ES-I3 (cell line): ENCODE results near the gene SMC6.

ENCODE experiments used
- H3K36me3 ChIP-seq: 2 replicates; pipeline ENCODE4 v1.6.1; 2013; ENCODE audit warnings: mild to moderate bottlenecking, low read length, control low read depth, moderate library complexity; ENCODE audit not compliant: insufficient read depth
- H3K4me1 ChIP-seq: 2 replicates; pipeline ENCODE4 v1.6.1; 2013; ENCODE audit warnings: mild to moderate bottlenecking, control low read depth, low read length; ENCODE audit not compliant: insufficient read depth
- H3K9ac ChIP-seq: 2 replicates; pipeline ENCODE4 v1.6.1; 2013; ENCODE audit warnings: low read depth, mild to moderate bottlenecking, low read length, moderate library complexity
- H3K9me3 ChIP-seq: 2 replicates; pipeline ENCODE4 v1.6.1; 2013; ENCODE audit warnings: mild to moderate bottlenecking, low read length, moderate library complexity; ENCODE audit not compliant: control insufficient read depth, insufficient read depth

The SMC6 gene

DNA sequence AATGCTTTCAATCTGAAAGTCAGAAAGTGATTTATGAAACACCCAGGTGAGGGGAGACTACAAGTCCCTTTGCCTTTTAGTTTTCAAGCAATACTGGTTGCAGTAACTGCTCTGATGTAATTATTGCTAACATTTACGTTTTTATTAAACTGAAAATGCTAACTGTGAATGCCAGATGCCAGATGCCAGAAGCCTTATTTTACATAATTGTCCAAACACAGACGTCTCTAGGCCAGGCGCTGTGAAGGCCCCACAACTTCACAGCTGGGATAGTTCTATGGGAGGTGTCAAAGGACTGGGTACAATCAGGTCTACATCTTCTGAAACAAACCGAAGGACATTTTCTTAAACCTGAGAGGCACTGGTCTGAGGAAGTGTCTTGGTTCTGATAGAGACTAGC, 35.2 kb upstream of the SMC6 start:
- Histone ChIP-seq H3K36me3 (no peaks in the 10 kb centered on the region), H3K9me3 (no peaks in the 10 kb centered on the region), H3K9ac (no peak overlapping the region), H3K4me1 (peaks cover 2% of the 10 kb centered on the region; the same call in 1 of the 2 replicates)

DNA sequence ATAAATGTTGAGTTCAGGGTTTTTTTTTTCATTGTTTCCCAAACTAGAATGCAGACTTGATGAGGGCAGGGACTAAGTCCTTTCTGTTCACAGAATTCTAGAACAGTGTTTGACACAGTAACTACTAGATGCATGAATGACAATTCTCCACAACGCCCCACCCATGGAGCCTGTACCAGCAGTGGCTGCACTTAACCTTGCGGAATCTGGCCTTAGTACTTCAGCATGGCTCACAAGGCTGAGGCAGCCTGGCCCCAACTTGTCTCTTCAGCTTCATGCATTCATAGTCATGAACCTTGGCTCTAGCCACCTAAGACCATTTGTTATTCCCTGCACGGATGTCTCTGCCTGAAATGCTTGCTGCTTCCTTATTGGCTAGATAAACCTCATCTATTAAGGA, 33.1 kb upstream of the SMC6 start:
- no peaks in the 10 kb centered on the region for H3K36me3 ChIP-seq
- no peaks in the 10 kb centered on the region for H3K4me1 ChIP-seq
- no peak overlapping the region for H3K9ac ChIP-seq
- no peaks in the 10 kb centered on the region for H3K9me3 ChIP-seq

DNA sequence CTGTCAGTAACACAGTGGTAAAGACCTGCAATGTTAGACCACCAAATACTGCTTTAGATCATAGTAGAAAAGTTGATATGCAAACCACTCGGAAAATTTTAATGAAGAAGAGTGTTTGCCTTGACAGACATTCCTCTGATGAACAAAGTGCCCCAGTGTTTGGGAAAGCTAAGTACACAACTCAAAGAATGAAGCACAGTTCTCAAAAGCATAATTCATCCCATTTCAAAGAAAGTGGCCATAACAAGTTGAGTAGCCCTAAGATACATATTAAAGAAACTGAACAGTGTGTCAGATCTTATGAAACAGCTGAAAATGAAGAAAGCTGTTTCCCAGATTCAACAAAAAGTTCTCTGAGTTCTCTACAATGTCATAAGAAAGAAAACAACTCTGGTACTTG, 27.9 kb upstream of the SMC6 start:
- no peaks in the 10 kb centered on the region for H3K4me1 ChIP-seq
- H3K9ac ChIP-seq, result no peak overlapping the region
- no peaks in the 10 kb centered on the region for H3K9me3 ChIP-seq
- no peaks in the 10 kb centered on the region; the same call in 1 of the 2 replicates for H3K36me3 ChIP-seq

DNA sequence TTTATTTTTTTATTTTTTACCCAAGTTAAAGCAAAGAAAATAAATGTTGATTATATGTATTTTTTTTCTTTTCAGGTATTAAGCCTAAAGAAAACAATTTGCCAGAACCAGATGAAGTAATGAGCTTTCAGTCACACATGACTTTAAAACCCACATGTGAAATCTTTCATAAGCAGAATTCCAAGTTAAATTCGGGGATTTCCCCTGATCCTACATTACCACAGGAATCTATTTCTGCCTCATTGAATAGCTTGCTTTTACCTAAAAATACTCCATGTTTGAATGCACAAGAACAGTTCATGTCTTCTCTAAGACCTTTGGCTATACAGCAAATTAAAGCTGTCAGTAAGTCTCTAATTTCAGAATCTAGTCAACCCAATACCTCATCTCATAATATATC, 26.9 kb upstream of the SMC6 start:
- no peaks in the 10 kb centered on the region for H3K9me3 ChIP-seq
- no peak overlapping the region for H3K9ac ChIP-seq
- no peaks in the 10 kb centered on the region for H3K4me1 ChIP-seq
- H3K36me3 ChIP-seq, result no peaks in the 10 kb centered on the region; the same call in 1 of the 2 replicates

DNA sequence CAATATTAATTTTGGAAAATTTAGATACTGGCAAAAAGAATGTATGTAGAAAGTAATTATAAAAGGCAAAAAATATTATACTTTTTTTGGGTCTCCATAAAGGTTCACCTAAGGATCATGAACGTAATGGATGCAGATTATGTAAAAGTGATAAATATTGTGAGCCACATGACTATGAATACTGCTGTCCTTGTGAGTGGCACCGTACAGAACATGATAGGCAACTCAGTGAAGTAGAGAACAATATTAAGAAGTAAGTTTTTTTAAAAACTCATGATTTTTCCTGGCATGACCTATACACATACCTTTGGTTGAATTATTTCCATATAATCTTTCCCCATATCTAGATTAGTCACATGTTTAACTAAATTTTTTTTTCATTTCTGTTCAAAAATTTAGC, 18.9 kb upstream of the SMC6 start:
- no peaks in the 10 kb centered on the region for H3K4me1 ChIP-seq
- no peaks in the 10 kb centered on the region for H3K9me3 ChIP-seq
- 0 out of 2 replicates have a peak, but pooled peaks cover 3% of the 10 kb centered on the region for H3K36me3 ChIP-seq
- H3K9ac ChIP-seq, result no peak overlapping the region

DNA sequence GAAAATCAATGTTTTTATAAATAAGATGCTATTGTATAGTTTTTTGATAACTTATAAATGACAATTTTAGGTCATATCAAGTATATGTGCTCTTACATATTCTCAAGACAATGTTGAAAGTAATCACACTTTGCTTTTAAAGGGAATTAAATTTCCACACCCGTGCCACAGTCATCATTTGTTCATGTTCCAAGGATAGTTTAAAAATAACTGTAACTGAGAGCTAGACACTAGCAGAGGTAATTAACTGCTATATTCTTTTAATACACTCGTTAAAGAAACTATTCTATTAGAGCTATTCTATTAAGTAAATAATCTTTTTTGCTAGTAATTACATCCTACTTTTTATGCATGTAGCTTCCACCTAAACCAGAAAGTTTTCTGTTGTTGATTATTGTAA, 18.3 kb upstream of the SMC6 start:
- Histone ChIP-seq H3K9me3 (no peaks in the 10 kb centered on the region), H3K9ac (no peak overlapping the region), H3K4me1 (no peaks in the 10 kb centered on the region), H3K36me3 (0 out of 2 replicates have a peak, but pooled peaks cover 3% of the 10 kb centered on the region)

DNA sequence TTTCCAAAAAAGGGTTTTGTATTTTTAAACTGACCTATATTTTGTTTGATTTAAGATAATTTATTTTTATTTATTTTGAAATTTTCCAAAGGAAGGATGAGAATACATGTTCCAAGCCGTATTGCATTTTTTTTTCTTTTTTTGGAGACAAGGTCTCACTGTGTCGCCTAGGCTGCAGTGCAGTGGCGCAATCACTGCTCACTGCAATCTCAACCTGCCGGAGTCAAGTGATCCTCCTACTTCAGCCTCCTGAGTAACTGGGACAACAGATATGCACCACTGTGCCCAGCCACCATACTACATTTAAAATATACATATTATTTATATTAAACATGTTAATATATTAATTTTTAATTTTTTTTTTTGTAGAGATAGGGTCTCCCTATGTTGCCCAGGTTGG, 15.3 kb upstream of the SMC6 start:
- H3K36me3 ChIP-seq, result peaks cover 4% of the 10 kb centered on the region; the same call in 1 of the 2 replicates
- H3K4me1 ChIP-seq, result no peaks in the 10 kb centered on the region
- H3K9me3 ChIP-seq, result no peaks in the 10 kb centered on the region
- H3K9ac ChIP-seq, result no peak overlapping the region

DNA sequence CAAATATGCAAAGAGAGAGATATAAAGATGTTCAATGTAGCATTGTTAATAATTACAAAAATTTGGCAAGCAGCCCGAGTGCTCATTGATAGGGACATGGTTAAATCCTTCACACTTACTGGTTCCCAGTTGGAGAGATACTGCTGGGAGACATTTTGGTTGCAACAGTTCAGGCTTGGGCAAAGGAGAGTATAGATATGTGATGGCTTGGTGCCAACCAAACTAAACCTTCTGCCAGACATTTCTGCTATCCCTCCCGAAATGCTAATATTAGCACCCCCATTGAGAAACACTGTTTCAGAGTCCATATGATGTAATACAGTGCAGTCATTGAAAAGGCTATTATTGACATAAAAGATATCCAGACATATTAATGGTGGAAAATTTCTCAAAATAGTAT, 11.8 kb upstream of the SMC6 start:
- peaks cover 4% of the 10 kb centered on the region; the same call in 1 of the 2 replicates for H3K36me3 ChIP-seq
- H3K4me1 ChIP-seq, result no peaks in the 10 kb centered on the region
- no peaks in the 10 kb centered on the region for H3K9me3 ChIP-seq
- H3K9ac ChIP-seq, result no peak overlapping the region

DNA sequence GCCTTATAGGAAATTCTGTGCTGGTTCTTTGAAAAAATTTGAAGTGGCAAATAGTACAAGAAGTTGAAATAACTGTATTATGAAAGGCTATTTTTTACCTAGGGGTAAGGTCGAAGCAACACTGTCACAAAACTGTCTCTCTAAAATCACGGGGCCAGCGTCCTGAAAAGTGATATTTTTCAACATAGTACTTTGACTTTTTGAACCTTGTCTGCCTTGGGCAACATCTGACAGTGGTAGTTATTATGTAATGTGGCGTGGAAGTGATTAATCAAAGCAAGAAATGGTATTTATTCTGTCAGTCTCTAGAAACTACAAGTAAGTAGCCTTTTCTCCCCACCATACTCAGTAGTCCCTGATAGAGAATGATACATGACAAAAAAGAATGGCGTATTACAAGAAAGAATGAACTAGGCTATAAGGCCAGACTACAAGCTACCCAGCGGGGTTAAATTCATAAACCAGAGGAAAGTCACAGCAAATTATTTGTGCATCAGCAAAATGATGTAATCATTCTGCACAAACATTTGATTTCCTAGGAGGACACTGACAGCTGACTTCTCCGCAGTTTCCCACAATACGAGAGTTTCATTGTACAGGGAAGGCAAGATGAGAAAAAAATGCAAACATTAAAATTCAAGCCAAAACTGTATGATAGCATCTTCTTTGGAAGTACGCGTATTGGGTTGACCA, 10.2 kb upstream of the SMC6 start:
- Histone ChIP-seq H3K4me1 (no peaks in the 10 kb centered on the region), H3K9me3 (no peaks in the 10 kb centered on the region), H3K9ac (no peak overlapping the region), H3K36me3 (peaks cover 4% of the 10 kb centered on the region; the same call in 1 of the 2 replicates)

DNA sequence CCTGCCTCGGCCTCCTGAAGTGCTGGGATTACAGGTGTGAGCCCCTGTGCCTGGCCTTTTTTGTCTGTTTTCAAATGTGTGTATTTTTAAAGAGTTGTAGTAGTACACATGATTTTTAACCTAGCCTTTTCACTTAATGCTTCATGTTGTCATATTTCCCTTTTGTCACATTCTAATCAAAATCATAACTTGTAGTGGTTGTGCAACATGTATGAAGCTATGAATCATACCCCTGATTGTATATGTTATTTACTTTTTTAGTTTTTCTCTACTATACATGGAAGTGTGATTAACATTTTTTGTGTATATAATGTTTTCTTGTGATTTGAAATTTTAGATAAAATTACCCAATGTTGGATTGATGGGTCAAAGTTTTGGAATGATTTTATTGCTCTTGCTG, 8.8 kb upstream of the SMC6 start:
- H3K36me3 ChIP-seq, result peaks cover 4% of the 10 kb centered on the region; the same call in 1 of the 2 replicates
- H3K9ac ChIP-seq, result no peak overlapping the region
- no peaks in the 10 kb centered on the region for H3K9me3 ChIP-seq
- peaks cover under 1% of the 10 kb centered on the region; the same call in 1 of the 2 replicates for H3K4me1 ChIP-seq

DNA sequence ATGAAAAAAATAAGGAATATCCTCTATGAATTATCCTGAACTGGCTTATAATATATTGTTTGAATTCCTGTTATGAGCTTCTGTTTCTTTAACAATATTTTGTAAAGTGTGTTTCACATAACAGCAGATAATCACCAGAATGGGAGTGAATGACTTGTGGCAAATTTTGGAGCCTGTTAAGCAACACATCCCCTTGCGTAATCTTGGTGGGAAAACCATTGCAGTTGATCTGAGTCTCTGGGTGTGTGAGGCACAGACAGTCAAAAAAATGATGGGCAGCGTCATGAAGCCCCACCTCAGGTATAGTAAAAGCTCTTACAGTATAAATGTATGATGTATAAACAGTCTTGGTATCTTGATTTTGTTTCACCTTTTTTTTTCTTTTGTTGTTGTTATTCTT, 6.2 kb upstream of the SMC6 start:
- no peak overlapping the region for H3K9ac ChIP-seq
- 0 out of 2 replicates have a peak, but pooled peaks cover 4% of the 10 kb centered on the region for H3K36me3 ChIP-seq
- peaks cover 7% of the 10 kb centered on the region for H3K4me1 ChIP-seq
- H3K9me3 ChIP-seq, result no peaks in the 10 kb centered on the region

DNA sequence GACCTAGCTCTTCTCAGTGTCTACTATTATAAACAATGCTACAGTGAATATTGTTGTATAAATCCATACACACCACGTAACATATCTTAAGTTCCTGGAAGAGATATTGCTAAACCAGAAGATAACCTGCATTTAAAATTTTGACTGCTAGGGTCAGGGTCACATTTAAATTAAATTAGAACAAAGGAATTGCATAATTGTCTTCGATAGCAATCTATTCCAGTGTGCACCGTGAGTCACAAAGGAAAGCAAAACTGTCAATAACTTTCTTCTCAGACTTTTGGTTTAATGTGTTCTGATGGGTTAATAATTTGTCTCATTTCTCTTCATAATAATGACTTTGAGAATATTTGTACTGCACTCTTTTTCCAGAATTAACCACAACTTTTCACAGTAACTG, 4.5 kb upstream of the SMC6 start:
- H3K36me3 ChIP-seq, result no peaks in the 10 kb centered on the region

DNA sequence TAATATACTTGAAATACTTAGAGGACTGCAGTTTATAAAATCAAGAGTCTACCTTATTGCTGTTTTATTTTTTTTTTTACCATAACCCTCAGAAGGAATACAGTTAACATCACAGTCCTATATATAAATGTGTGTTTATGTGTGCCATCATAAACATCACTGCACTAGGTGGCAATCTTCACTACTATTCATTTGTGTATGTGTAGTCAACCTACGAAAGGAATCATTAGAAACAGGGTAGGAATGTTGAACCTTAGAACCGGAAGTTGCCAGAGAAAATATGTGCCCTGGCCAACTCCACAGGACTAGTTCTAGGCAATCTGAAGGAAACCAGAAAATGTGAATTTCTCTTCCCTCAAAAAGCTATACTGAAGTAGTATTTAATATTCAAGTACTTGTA, 3.7 kb upstream of the SMC6 start:
- Histone ChIP-seq H3K9ac (no peak overlapping the region), H3K9me3 (no peaks in the 10 kb centered on the region), H3K4me1 (peaks cover 8% of the 10 kb centered on the region), H3K36me3 (no peaks in the 10 kb centered on the region)

More for the DNA sequence above, 4.5 kb upstream of the SMC6 start:
- Histone ChIP-seq H3K9ac (no peak overlapping the region), H3K4me1 (peaks cover 7% of the 10 kb centered on the region), H3K9me3 (no peaks in the 10 kb centered on the region)

DNA sequence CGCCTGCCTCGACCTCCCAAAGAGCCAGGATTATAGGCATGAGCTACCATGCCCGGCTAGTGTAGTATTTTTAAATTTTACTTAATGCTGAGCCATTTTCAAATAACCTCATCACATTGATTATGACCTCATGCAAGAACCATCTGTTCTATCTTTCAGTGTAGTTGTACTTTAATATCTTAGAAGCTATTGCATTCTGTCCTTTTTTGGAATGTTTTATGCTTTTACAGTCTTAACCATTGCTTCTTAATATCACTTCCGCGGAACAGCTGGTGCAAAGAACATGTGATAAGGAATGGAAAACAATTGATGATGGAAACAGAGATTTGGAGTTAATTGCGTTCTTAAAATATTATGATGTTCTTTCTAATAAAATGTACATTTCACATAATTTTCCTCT, 3.1 kb upstream of the SMC6 start:
- Histone ChIP-seq H3K9ac (no peak overlapping the region), H3K36me3 (no peaks in the 10 kb centered on the region), H3K4me1 (peaks cover 11% of the 10 kb centered on the region), H3K9me3 (no peaks in the 10 kb centered on the region)

DNA sequence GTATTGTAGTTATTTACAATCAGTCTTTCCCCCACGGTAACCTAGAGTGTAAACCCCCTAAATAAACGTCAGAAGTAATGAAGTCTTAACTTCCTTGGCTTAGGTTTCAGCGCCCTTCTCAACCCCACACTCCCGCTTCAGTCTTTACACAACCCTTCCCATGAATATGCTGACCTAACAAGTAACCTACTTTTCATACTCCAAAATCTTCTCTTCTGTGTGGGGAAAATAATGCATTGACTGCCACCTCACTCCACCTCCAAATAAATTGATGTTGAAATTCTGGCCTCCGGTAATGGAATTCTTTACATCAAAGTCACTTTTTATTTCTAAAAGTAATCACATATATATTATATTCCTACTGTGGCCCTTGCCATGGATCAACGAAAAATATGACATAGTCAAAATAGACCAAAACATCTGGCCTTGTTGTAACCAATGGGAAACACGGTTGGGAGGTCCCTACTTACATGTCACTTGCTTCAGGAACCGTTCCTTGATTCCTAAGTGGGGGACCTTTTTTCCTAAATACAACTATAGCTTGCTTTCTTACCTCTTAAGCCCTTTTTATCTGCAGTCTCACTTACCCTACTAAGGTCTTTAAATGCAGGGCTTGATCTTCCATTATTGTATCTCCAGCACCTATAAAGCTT, 1.3 kb upstream of the SMC6 start:
- Histone ChIP-seq H3K9ac (peak overlapping the region; percentile 96; the same call in 1 of the 2 replicates), H3K9me3 (no peaks in the 10 kb centered on the region), H3K36me3 (no peaks in the 10 kb centered on the region), H3K4me1 (peaks cover 11% of the 10 kb centered on the region)
